ENCODE results near the gene RP9. TPM values are rescaled to one million over a fixed set of nuclear protein-coding genes. Genes with fewer than 3 reads are reported as not detected.

RP9 gene
- total RNA-seq, 6 experiments from 2014 or later: 3.4 to 5.8 (median 4.8) TPM

DNA sequence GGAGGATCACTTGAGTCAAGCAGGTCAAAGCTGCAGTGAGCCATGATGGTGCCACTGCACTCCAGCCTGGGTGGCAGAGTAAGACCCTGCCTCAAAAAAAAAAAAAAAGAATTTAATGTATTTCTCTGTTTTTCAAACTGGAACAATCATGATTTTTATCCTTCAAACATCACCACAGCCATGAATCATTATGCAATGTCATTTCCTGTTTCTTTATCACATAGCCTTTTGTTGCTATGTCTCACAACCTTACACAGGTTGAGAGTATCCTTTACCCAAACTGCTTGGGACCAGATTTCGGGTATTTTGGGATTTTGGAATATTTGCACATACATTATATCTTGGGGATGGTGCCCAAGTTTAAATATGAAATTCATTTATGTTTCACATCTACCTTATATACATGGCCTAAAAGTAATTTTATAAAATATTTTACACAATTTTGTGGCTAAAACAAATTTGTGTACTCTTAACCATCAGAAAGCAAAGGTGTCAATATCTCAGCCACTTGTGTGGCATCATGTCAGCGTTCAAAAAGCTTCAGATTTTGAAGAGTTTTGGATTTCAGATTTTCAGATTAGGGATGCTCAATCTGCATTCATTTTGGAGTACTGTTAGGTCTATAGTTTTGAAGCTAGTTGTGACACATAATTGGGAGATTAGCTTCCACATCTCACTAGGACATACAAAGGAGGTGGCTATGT is 54.8 kb downstream of the RP9 start:
- 89% methylated on average over 2 of the region's 2 CpGs for WGBS (ENCODE audit: insufficient coverage, low coverage, low lambda C conversion rate, missing lambda C conversion rate)
- intact Hi-C loops (cut with DNase I): no loop called here
- no peak for TF ChIP-seq POLR2A (IDR thresholded peaks at IDR 0.05)
- TF ChIP-seq, protein P1, sequence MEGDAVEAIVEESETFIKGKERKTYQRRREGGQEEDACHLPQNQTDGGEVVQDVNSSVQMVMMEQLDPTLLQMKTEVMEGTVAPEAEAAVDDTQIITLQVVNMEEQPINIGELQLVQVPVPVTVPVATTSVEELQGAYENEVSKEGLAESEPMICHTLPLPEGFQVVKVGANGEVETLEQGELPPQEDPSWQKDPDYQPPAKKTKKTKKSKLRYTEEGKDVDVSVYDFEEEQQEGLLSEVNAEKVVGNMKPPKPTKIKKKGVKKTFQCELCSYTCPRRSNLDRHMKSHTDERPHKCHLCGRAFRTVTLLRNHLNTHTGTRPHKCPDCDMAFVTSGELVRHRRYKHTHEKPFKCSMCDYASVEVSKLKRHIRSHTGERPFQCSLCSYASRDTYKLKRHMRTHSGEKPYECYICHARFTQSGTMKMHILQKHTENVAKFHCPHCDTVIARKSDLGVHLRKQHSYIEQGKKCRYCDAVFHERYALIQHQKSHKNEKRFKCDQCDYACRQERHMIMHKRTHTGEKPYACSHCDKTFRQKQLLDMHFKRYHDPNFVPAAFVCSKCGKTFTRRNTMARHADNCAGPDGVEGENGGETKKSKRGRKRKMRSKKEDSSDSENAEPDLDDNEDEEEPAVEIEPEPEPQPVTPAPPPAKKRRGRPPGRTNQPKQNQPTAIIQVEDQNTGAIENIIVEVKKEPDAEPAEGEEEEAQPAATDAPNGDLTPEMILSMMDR (IDR thresholded peaks at IDR 0.05): no peak
- Histone ChIP-seq H3K36me3 (no peaks in the 10 kb centered on the region), H3K4me3 (no peak overlapping the region), H3K27ac (no peak overlapping the region), H3K9me3 (no peaks in the 10 kb centered on the region), H3K4me1 (peaks cover 0 to 18% (median 6%) of the 10 kb centered on the region in 4 donors), H3K27me3 (no peaks in the 10 kb centered on the region)
- DNase-seq (no peak), ATAC-seq (peak in 1 of 4 donors; percentile 54)

DNA sequence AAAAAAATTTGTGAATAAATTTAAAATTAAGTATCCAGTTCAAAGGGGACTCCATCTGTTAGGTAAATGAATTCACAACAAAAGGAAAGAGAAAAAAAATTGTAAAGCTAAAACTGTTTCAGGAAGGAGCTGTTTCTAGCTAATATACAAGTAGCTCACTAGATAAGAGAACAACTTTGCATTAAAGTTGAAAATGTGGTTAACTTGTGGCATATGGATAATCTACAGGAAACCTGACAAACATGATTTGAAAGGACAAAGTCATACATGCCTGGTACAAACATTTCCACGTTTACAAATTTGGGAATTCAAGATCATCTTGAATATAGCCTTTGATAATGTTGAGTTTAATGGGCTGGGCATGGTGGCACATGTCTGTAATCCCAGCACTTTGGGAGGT is 55.5 kb downstream of the RP9 start:
- H3K4me1 ChIP-seq: peaks cover 0 to 18% (median 6%) of the 10 kb centered on the region in 4 donors
- H3K27ac ChIP-seq: no peak overlapping the region
- H3K27me3 ChIP-seq: no peaks in the 10 kb centered on the region
- H3K4me3 ChIP-seq: no peak overlapping the region
- DNase-seq: no peak
- intact Hi-C loops (cut with DNase I): no loop called here
- no peaks in the 10 kb centered on the region for H3K9me3 ChIP-seq
- 53% methylated on average over 1 of the region's 1 CpG for WGBS (ENCODE audit: insufficient coverage, low coverage, low lambda C conversion rate, missing lambda C conversion rate)
- TF ChIP-seq, protein P1 (IDR thresholded peaks at IDR 0.05): no peak
- TF ChIP-seq POLR2A (IDR thresholded peaks at IDR 0.05): no peak
- ATAC-seq: no peak
- no peaks in the 10 kb centered on the region for H3K36me3 ChIP-seq

DNA sequence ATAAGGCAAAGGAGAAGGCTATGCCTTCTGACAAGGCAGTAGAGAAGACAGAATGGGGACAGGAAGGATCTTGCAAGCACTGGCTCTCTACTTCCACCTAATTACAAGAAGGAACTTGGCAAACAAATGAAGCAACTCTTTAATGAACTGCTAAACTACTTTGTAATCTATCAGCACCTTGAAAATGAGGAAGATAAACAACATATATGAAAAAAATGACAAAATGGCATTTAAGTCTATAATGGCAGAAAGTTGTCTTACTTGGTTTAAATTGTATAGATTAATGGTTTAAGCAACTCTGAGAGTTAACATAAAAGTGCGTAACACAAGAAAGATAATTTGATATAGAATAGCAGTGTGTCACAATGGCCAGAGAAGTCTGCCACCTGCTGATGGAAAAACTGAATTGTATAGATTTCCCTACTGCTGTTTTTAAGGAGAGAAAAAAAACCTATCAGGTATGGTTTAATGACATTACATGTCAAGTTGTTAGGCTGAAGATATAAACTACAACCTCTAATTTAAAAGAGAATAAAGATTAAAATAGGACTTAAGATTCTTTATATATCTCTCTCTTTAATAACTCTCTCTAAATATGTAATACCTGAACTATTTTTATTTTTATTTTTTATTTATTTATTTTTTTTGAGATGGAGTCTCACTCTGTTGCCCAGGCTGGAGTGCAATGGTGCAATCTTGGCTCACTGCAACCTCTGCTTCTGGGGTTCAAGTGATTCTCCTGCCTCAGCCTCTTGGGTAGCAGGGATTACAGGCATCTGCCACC is 58.5 kb downstream of the RP9 start:
- no peaks in the 10 kb centered on the region for H3K27me3 ChIP-seq
- no peak for DNase-seq
- intact Hi-C loops (cut with DNase I): no loop called here

DNA sequence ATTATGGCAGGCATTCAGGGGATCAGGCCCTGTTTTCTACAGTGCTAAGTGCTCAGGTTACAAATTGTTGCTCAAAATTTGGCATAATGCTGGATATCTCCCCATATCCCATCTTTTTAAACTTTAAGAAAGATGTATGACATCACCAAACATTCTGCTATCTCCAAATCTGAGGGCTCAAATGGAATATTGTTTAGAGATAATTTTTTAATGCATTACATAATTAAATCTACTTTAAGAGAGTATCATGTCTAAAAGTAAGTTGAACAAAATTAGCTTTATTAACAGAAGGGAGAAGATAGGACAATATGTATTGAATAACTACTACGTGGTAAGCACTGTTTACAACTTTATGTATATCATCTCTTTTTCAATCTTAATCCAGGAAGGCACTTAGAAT is 60.5 kb downstream of the RP9 start:
- Histone ChIP-seq H3K36me3 (no peaks in the 10 kb centered on the region), H3K27me3 (no peaks in the 10 kb centered on the region), H3K27ac (no peak overlapping the region), H3K4me3 (no peak overlapping the region), H3K4me1 (peaks cover 0 to 28% (median 6%) of the 10 kb centered on the region in 4 donors), H3K9me3 (no peaks in the 10 kb centered on the region)
- DNase-seq: no peak
- intact Hi-C loops (cut with DNase I): no loop called here
- WGBS (ENCODE audit: insufficient coverage, low coverage, low lambda C conversion rate, missing lambda C conversion rate): 86% methylated on average over 1 of the region's 1 CpG
- TF ChIP-seq, protein P1 (IDR thresholded peaks at IDR 0.05): no peak
- TF ChIP-seq POLR2A (IDR thresholded peaks at IDR 0.05): no peak
- no peak for ATAC-seq

More for the DNA sequence above, 58.5 kb downstream of the RP9 start:
- H3K27ac ChIP-seq: peak overlapping the region; percentile 10 to 47 (median 14)
- no peaks in the 10 kb centered on the region for H3K36me3 ChIP-seq
- 0% methylated on average over 1 of the region's 1 CpG for WGBS (ENCODE audit: insufficient coverage, low coverage, low lambda C conversion rate, missing lambda C conversion rate)
- no peaks in the 10 kb centered on the region for H3K9me3 ChIP-seq
- ATAC-seq: peak; percentile 78 to 90 (median 83)
- H3K4me3 ChIP-seq: peak overlapping the region in 1 of 3 donors; percentile 7
- TF ChIP-seq POLR2A (IDR thresholded peaks at IDR 0.05): no peak
- TF ChIP-seq, protein P1 (IDR thresholded peaks at IDR 0.05): peak; percentile 69 to 74 (median 74)
- peaks cover 0 to 18% (median 8%) of the 10 kb centered on the region in 4 donors for H3K4me1 ChIP-seq

Data from right lobe of liver (tissue), 6 donors.